IPS DF 19.7 (cell line): ENCODE results near the gene ICE2.
"Not testable (repeated sequence)": the region's sequence is repeated elsewhere in the genome, so short reads cannot be mapped to it uniquely, and the experiment has no call there.

ENCODE experiments used
- DNase-seq: peaks from one replicate; pipeline ENCODE4 v3.0.0-alpha.2; 2013; ENCODE audit warnings: low read depth, low spot score

Gene ICE2

GRCh38 chr15:60408463-60408981 is 70.4 kb downstream of the ICE2 start:
- no peak for DNase-seq

- DNase-seq = no peak
These were observed 71.5 kb downstream of the ICE2 start for GRCh38 chr15:60407415-60407805.

GRCh38 chr15:60406513-60407414 is 72.2 kb downstream of the ICE2 start:
- DNase-seq = no peak

GRCh38 chr15:60405399-60405798 is 73.5 kb downstream of the ICE2 start:
- DNase-seq = no peak

GRCh38 chr15:60404351-60404750 is 74.6 kb downstream of the ICE2 start:
- not testable (repeated sequence) for DNase-seq

GRCh38 chr15:60400944-60401343 is 78.0 kb downstream of the ICE2 start:
- DNase-seq = no peak

GRCh38 chr15:60399931-60400330 is 79.0 kb downstream of the ICE2 start:
- no peak for DNase-seq

- DNase-seq = no peak
These were observed 79.6 kb downstream of the ICE2 start for GRCh38 chr15:60399246-60399915.

GRCh38 chr15:60397772-60398445 is 81.0 kb downstream of the ICE2 start, which contains the start of gene ANXA2:
Gene ANXA2 (minus strand): TSS chr15:60397986. CDS start chr15:60386075, 11,911 bp downstream.
- DNase-seq = no peak

GRCh38 chr15:60396958-60397771 is 81.8 kb downstream of the ICE2 start:
- no peak for DNase-seq

- DNase-seq = no peak
These were observed 82.4 kb downstream of the ICE2 start for GRCh38 chr15:60396560-60396957.

GRCh38 chr15:60396100-60396499 is 82.8 kb downstream of the ICE2 start:
- DNase-seq = no peak

- no peak for DNase-seq
These were observed 83.5 kb downstream of the ICE2 start for GRCh38 chr15:60395276-60396011.

- DNase-seq = no peak
These were observed 84.2 kb downstream of the ICE2 start for GRCh38 chr15:60394689-60395097.

- DNase-seq = no peak
These were observed 85.8 kb downstream of the ICE2 start for GRCh38 chr15:60392986-60393790.

GRCh38 chr15:60392601-60392985 is 86.3 kb downstream of the ICE2 start:
- DNase-seq = no peak

GRCh38 chr15:60391722-60392315 is 87.1 kb downstream of the ICE2 start:
- no peak for DNase-seq

- DNase-seq = no peak
These were observed 88.0 kb downstream of the ICE2 start for GRCh38 chr15:60390871-60391501.

GRCh38 chr15:60390231-60390630 is 88.7 kb downstream of the ICE2 start:
- no peak for DNase-seq
